Measurements from ENCODE around the gene SEC24C. TPM values are rescaled to one million over a fixed set of nuclear protein-coding genes. Genes with fewer than 3 reads are reported as not detected.

Gene SEC24C
- total and polyA plus RNA-seq, 8 donors: 59.9 to 88.1 (median 64.9) TPM

- peaks cover 0 to 3% of the 10 kb centered on the region in 2 donors for H3K4me1 ChIP-seq
- ATAC-seq: no peak
- TF ChIP-seq CTCF (IDR thresholded peaks at IDR 0.05): no peak
- no peak overlapping the region for H3K4me3 ChIP-seq
- H3K36me3 ChIP-seq: peaks cover 0 to 100% of the 10 kb centered on the region in 2 donors
- no peak for DNase-seq
- H3K9me3 ChIP-seq: no peaks in the 10 kb centered on the region
- intact Hi-C loops (cut with DNase I): no loop called here
- H3K27me3 ChIP-seq: no peaks in the 10 kb centered on the region
- H3K27ac ChIP-seq: no peak overlapping the region
Observed at GRCh38 chr10:73800560-73801252, 56.5 kb downstream of the SEC24C start.

- no peak for TF ChIP-seq CTCF (IDR thresholded peaks at IDR 0.05)
- intact Hi-C loops (cut with DNase I): no loop called here
- Histone ChIP-seq H3K4me1 (peaks cover 0 to 6% of the 10 kb centered on the region in 2 donors), H3K4me3 (no peak overlapping the region), H3K36me3 (peaks cover 0 to 100% of the 10 kb centered on the region in 2 donors), H3K27ac (no peak overlapping the region), H3K9me3 (no peaks in the 10 kb centered on the region), H3K27me3 (no peaks in the 10 kb centered on the region)
- ATAC-seq (no peak), DNase-seq (no peak)
Observed at GRCh38 chr10:73801253-73801590, 57.0 kb downstream of the SEC24C start.

GRCh38 chr10:73802276-73802991, 58.3 kb downstream of the SEC24C start:
- no peak for ATAC-seq
- H3K4me1 ChIP-seq: peaks cover 0 to 18% of the 10 kb centered on the region in 2 donors
- DNase-seq: no peak
- no peak overlapping the region for H3K27ac ChIP-seq
- intact Hi-C loops (cut with DNase I): no loop called here
- H3K4me3 ChIP-seq: no peak overlapping the region
- no peaks in the 10 kb centered on the region for H3K27me3 ChIP-seq
- no peaks in the 10 kb centered on the region for H3K9me3 ChIP-seq
- peaks cover 0 to 100% of the 10 kb centered on the region in 2 donors for H3K36me3 ChIP-seq
- no peak for TF ChIP-seq CTCF (IDR thresholded peaks at IDR 0.05)

- Histone ChIP-seq H3K9me3 (no peaks in the 10 kb centered on the region), H3K27ac (peak overlapping the region in 1 of 2 donors; percentile 1), H3K4me3 (no peak overlapping the region), H3K36me3 (peaks cover 0 to 98% of the 10 kb centered on the region in 2 donors), H3K27me3 (no peaks in the 10 kb centered on the region), H3K4me1 (peaks cover 0 to 25% of the 10 kb centered on the region in 2 donors)
- DNase-seq: no peak
- no peak for TF ChIP-seq CTCF (IDR thresholded peaks at IDR 0.05)
- no peak for ATAC-seq
- intact Hi-C loops (cut with DNase I): no loop called here
Observed at GRCh38 chr10:73803680-73804286, 59.6 kb downstream of the SEC24C start.
